Transverse colon (tissue), 4 donors: ENCODE measurements around the gene DMP1. TPM values are rescaled to one million over a fixed set of nuclear protein-coding genes. Genes with fewer than 3 reads are reported as not detected.

Source experiments
- DNase-seq: peaks from one replicate; pipeline ENCODE4 v3.0.0-alpha.2; 2019
- H3K27ac ChIP-seq, 4 donors: fragments of 200-600 bp; sonication (generic); 2 replicates each; pipeline ENCODE4 v1.5.1; 2016 to 2018; ENCODE audit warnings: inconsistent platforms in 4 of 4
- H3K27me3 ChIP-seq: fragments of 200-600 bp; sonication (generic); 2 replicates; pipeline ENCODE4 v1.5.1; 2017; ENCODE audit warnings: inconsistent platforms
- H3K36me3 ChIP-seq, 4 donors: fragments of 200-600 bp; sonication (generic); 2 replicates each; pipeline ENCODE4 v1.5.1; 2017 to 2019; ENCODE audit warnings: inconsistent platforms in 4 of 4
- H3K4me1 ChIP-seq, 4 donors: fragments of 200-600 bp; sonication (generic); 2 replicates each; pipeline ENCODE4 v1.5.1; 2017 to 2020; ENCODE audit warnings: inconsistent platforms in 4 of 4
- H3K4me3 ChIP-seq, 4 donors: fragments of 200-600 bp; sonication (generic); 1 replicate in 1 of 4; 2 replicates in 3 of 4; pipeline versions ENCODE4 v1.5.1 to v1.6.1; 2017 to 2019; ENCODE audit warnings: inconsistent platforms in 4 of 4
- H3K9me3 ChIP-seq, 2 donors: fragments of 200-600 bp; sonication (generic); 2 replicates each; pipeline ENCODE4 v1.5.1; 2017 to 2019; ENCODE audit warnings: inconsistent platforms in 2 of 2
- CTCF ChIP-seq, 5 experiments: fragments of 200-600 bp in 3 of 5; fragments of 450-650 bp in 2 of 5; sonication (generic) in 3 of 5; IDR thresholded peaks; 1 replicate in 2 of 5; 2 replicates in 3 of 5; pipeline ENCODE4 v1.5.1; 2016 to 2017; ENCODE audit warnings: antibody characterized with exemption in 5 of 5, inconsistent platforms in 3 of 5, mild to moderate bottlenecking in 2 of 5, moderate library complexity in 1 of 5
- EP300 ChIP-seq: sonication (generic); formaldehyde crosslinking; IDR thresholded peaks from one replicate; pipeline ENCODE4 v1.6.1; 2017; ENCODE audit warnings: antibody characterized with exemption, low read depth
- POLR2A ChIP-seq: fragments of 450-650 bp; IDR thresholded peaks from one replicate; pipeline ENCODE4 v1.6.1; 2016; ENCODE audit warnings: antibody characterized with exemption, mild to moderate bottlenecking, moderate library complexity
- POLR2AphosphoS5 ChIP-seq, 3 donors: sonication (generic); formaldehyde crosslinking; IDR thresholded peaks; one replicate each; pipeline ENCODE4 v1.6.1; 2016; ENCODE audit warnings: antibody characterized with exemption in 3 of 3
- WGBS, 2 donors: methylation state at CpG; one replicate each; pipeline ENCODE4 v1.1.5; 2018; ENCODE audit warnings: low coverage in 1 of 2; 5-methylcytosine and 5-hydroxymethylcytosine counted together
- in situ Hi-C, 4 donors: fragments of 200-750 bp; cut with MboI; loops; one replicate each; pipeline versions ENCODE4 v1.15.0 to v1.15.1; 2017; ENCODE audit warnings: low sequenced_read_pairs in 3 of 4, low pct_ligation_motif_present in 1 of 4, low pct_unique_long_range_greater_than_20kb in 1 of 4
- intact Hi-C: fragments of 100-400 bp; cut with DNase I; formaldehyde crosslinking; loops from one replicate; pipeline ENCODE4 v1.15.1; 2023; ENCODE audit warnings: low total_unique reads
- total RNA-seq, 4 donors: library from RNA; depleted of rRNA; stranded (reverse); fragments of >200 nt; gene quantifications; one replicate each; pipeline ENCODE4 v1.1.0, GENCODE V29; 2016

Gene DMP1
- total RNA-seq, 4 donors from 2014 or later = not detected

DNA sequence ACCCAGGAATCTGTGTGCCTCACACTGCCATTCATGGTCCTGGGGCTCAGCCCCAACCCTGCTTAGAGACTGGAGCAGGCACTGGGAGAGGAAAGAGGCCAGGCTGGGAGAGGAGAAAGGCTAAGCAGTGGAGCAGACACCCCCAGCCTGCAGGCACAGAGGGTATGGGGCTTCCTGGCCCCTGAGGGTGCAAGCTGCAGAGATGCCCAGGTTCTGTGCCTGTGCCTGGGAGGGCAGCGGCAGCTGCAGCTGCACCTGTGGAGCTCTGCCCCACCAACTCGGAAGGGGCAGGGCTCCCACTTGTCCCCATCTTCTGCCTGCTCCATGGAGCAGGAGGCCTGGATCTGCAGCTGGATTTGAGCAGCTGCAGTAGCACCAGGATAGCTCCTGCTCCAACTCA, 47.9 kb downstream of the DMP1 start:
- 80 to 95% methylated on average over 1 to 2 of the region's 2 CpGs for WGBS, 2 donors
- TF ChIP-seq POLR2AphosphoS5 (IDR thresholded peaks at IDR 0.05) (no peak), EP300 (no peak), CTCF (IDR thresholded peaks at IDR 0.05) (no peak), POLR2A (no peak)
- Histone ChIP-seq H3K27me3 (no peaks in the 10 kb centered on the region), H3K4me3 (no peak overlapping the region), H3K9me3 (no peaks in the 10 kb centered on the region), H3K27ac (no peak overlapping the region), H3K4me1 (no peaks in the 10 kb centered on the region), H3K36me3 (no peaks in the 10 kb centered on the region)
- intact Hi-C loops = no loop called here
- DNase-seq = no peak
- in situ Hi-C loops = loop anchor here in 3 of 4 donors (25.0 kb wide), 1 partner anchor 514 kb away; no protein-coding TSS in a partner anchor

GRCh38 chr4:87698394-87698793, 48.3 kb downstream of the DMP1 start:
- DNase-seq = no peak
- TF ChIP-seq POLR2AphosphoS5 (IDR thresholded peaks at IDR 0.05) (no peak), CTCF (IDR thresholded peaks at IDR 0.05) (no peak), POLR2A (no peak), EP300 (no peak)
- Histone ChIP-seq H3K4me1 (no peaks in the 10 kb centered on the region), H3K9me3 (no peaks in the 10 kb centered on the region), H3K4me3 (no peak overlapping the region), H3K27ac (no peak overlapping the region), H3K36me3 (no peaks in the 10 kb centered on the region), H3K27me3 (no peaks in the 10 kb centered on the region)
- intact Hi-C loops = no loop called here
- WGBS, 2 donors = 92 to 93% methylated on average over 2 of the region's 2 CpGs
- in situ Hi-C loops = loop anchor here in 3 of 4 donors (25.0 kb wide), 1 partner anchor 514 kb away; no protein-coding TSS in a partner anchor

GRCh38 chr4:87704001-87704400, 53.9 kb downstream of the DMP1 start:
- 80 to 96% methylated on average over 3 of the region's 3 CpGs for WGBS, 2 donors
- in situ Hi-C loops = no loop called here

GRCh38 chr4:87707279-87707918, 57.3 kb downstream of the DMP1 start:
- intact Hi-C loops (no loop called here), in situ Hi-C loops (no loop called here)
- DNase-seq = no peak
- no peaks in the 10 kb centered on the region for H3K4me1 ChIP-seq
- H3K36me3 ChIP-seq = no peaks in the 10 kb centered on the region
- no peak overlapping the region for H3K4me3 ChIP-seq
- no peaks in the 10 kb centered on the region for H3K27me3 ChIP-seq
- TF ChIP-seq EP300 = no peak
- no peak for TF ChIP-seq POLR2AphosphoS5 (IDR thresholded peaks at IDR 0.05)
- TF ChIP-seq CTCF (IDR thresholded peaks at IDR 0.05) = no peak
- TF ChIP-seq POLR2A = no peak
- WGBS, 2 donors = 74 to 88% methylated on average over 3 of the region's 4 CpGs
- H3K27ac ChIP-seq = no peak overlapping the region
- H3K9me3 ChIP-seq = no peaks in the 10 kb centered on the region

More at GRCh38 chr4:87704001-87704400, 53.9 kb downstream of the DMP1 start:
- intact Hi-C loops = no loop called here
- no peaks in the 10 kb centered on the region for H3K27me3 ChIP-seq
- H3K4me1 ChIP-seq = no peaks in the 10 kb centered on the region
- no peak overlapping the region for H3K4me3 ChIP-seq
- H3K36me3 ChIP-seq = no peaks in the 10 kb centered on the region
- H3K27ac ChIP-seq = no peak overlapping the region
- TF ChIP-seq CTCF (IDR thresholded peaks at IDR 0.05) (no peak), EP300 (no peak), POLR2A (no peak)
- no peaks in the 10 kb centered on the region for H3K9me3 ChIP-seq
- no peak for DNase-seq

Other genes with a start within 250 kb of the DMP1 start
- 10 to 100 TPM in 3 of 4 donors, 1 to 10 TPM in 1; 7.6 to 25.7 (median 20.1) TPM for gene NUDT9, start 227.7 kb upstream of the DMP1 start, total RNA-seq
- gene SPARCL1, start 120.9 kb upstream of the DMP1 start, total RNA-seq = 100 to 1,000 TPM; 113 to 228 (median 151) TPM
- not detected for gene DSPP, start 41.8 kb upstream of the DMP1 start, total RNA-seq
- not detected for gene IBSP, start 149.3 kb downstream of the DMP1 start, total RNA-seq
- not detected for gene MEPE, start 182.7 kb downstream of the DMP1 start, total RNA-seq